AG04450 (cell line): ENCODE measurements around the gene IRS1. TPM values are rescaled to one million over a fixed set of nuclear protein-coding genes. Genes with fewer than 3 reads are reported as not detected.

Experiments used
- CTCF ChIA-PET: fragments of 300-600, 350-600 bp; formaldehyde crosslinking; extraction: SDS; loops from one replicate; lab custom pipeline; 2022; ENCODE audit warnings: antibody characterized with exemption, inconsistent platforms; lab: Charles Lee
- POLR2A ChIA-PET: fragments of 350-600 bp; formaldehyde crosslinking; extraction: SDS; loops from one replicate; lab custom pipeline; 2021; ENCODE audit warnings: antibody characterized with exemption, inconsistent platforms; lab: Yijun Ruan, JAX
- DNase-seq: peaks from one replicate; pipeline ENCODE4 v3.0.0-alpha.2; 2011; ENCODE audit warnings: low read depth, low spot score
- H3K27ac ChIP-seq: one replicate; pipeline ENCODE4 v1.5.1; 2012; ENCODE audit warnings: low read depth, low read length, control low read depth
- H3K27me3 ChIP-seq: one replicate; pipeline ENCODE4 v1.6.0; 2012; ENCODE audit warnings: low read length; ENCODE audit not compliant: control insufficient read depth, insufficient read depth
- H3K4me3 ChIP-seq: 2 replicates; pipeline ENCODE4 v1.5.1; 2011; ENCODE audit warnings: mild to moderate bottlenecking, low read depth, low read length, control low read depth
- H3K9me3 ChIP-seq: 2 replicates; pipeline ENCODE4 v1.5.1; 2012; ENCODE audit warnings: low read length; ENCODE audit not compliant: control insufficient read depth, insufficient read depth
- CTCF ChIP-seq: IDR thresholded peaks from 2 replicates; pipeline ENCODE4 v1.5.1; 2011; ENCODE audit warnings: low read depth, low read length, control low read depth, inconsistent platforms
- polyA plus RNA-seq: library from polyadenylated mRNA; depleted of rRNA; stranded (reverse); fragments of >200 nt; gene quantifications from 2 replicates; pipeline ENCODE4 v1.2.3, GENCODE V29; 2011

IRS1 gene
- polyA plus RNA-seq, 1 experiment, result 32.9 TPM

GRCh38 chr2:226795281-226796011 is 4.2 kb downstream of the IRS1 start:
- ChIA-PET CTCF (interaction anchor here (0.6 to 4.5 kb wide), 8 partner anchors 71 to 1129 kb away, joined by 3 to 24 read pairs (median 4); no protein-coding TSS in a partner anchor), POLR2A (interaction anchor here (0.7 to 2.1 kb wide), 14 partner anchors 11 to 1126 kb away, joined by 3 to 9 read pairs (median 4); no protein-coding TSS in a partner anchor)
- H3K27ac ChIP-seq, result peak overlapping the region; percentile 89
- peak overlapping the region; percentile 91 for H3K4me3 ChIP-seq
- no peaks in the 10 kb centered on the region for H3K27me3 ChIP-seq
- TF ChIP-seq CTCF, result peak; percentile 39
- H3K9me3 ChIP-seq, result peaks cover 14% of the 10 kb centered on the region; the same call in 1 of the 2 replicates
- DNase-seq, result no peak

GRCh38 chr2:226794751-226795171 is 4.9 kb downstream of the IRS1 start:
- peak overlapping the region; percentile 91 for H3K4me3 ChIP-seq
- H3K27me3 ChIP-seq, result no peaks in the 10 kb centered on the region
- H3K27ac ChIP-seq, result peak overlapping the region; percentile 89
- H3K9me3 ChIP-seq, result peaks cover 14% of the 10 kb centered on the region; the same call in 1 of the 2 replicates
- POLR2A ChIA-PET, result interaction anchor here (0.6 to 2.1 kb wide), 13 partner anchors 9 to 1125 kb away, joined by 3 to 9 read pairs (median 4); no protein-coding TSS in a partner anchor
- DNase-seq, result no peak
- TF ChIP-seq CTCF, result peak; percentile 30
- CTCF ChIA-PET, result interaction anchor here (0.5 to 4.5 kb wide), 9 partner anchors 70 to 1130 kb away, joined by 3 to 24 read pairs (median 4); no protein-coding TSS in a partner anchor

- peak overlapping the region; percentile 91 for H3K4me3 ChIP-seq
- peaks cover 14% of the 10 kb centered on the region; the same call in 1 of the 2 replicates for H3K9me3 ChIP-seq
- POLR2A ChIA-PET, result interaction anchor here (0.6 to 1.3 kb wide), 7 partner anchors 9 to 861 kb away, joined by 3 to 6 read pairs (median 4); no protein-coding TSS in a partner anchor
- CTCF ChIA-PET, result interaction anchor here (0.5 to 4.5 kb wide), 7 partner anchors 8 to 1129 kb away, joined by 3 to 24 read pairs (median 3); no protein-coding TSS in a partner anchor
- DNase-seq, result no peak
- no peak for TF ChIP-seq CTCF
- H3K27ac ChIP-seq, result peak overlapping the region; percentile 59
- no peaks in the 10 kb centered on the region for H3K27me3 ChIP-seq
These were observed 5.4 kb downstream of the IRS1 start for GRCh38 chr2:226794196-226794661.

- Histone ChIP-seq H3K9me3 (peaks cover 9% of the 10 kb centered on the region; the same call in 1 of the 2 replicates), H3K27me3 (no peaks in the 10 kb centered on the region), H3K4me3 (peak overlapping the region; percentile 91), H3K27ac (no peak overlapping the region)
- ChIA-PET POLR2A (no interaction called here), CTCF (interaction anchor here (1.6 to 4.5 kb wide), 2 partner anchors 9 to 1124 kb away, joined by 3 to 24 read pairs; no protein-coding TSS in a partner anchor)
- no peak for DNase-seq
- TF ChIP-seq CTCF, result no peak
These were observed 6.0 kb downstream of the IRS1 start for GRCh38 chr2:226793646-226794045.
